Parathyroid adenoma (tissue), 2 donors: ENCODE data around the gene GPR87.

Experiments used
- H2AFZ ChIP-seq: fragments of 300-600 bp; sonication (generic); one replicate; pipeline ENCODE4 v1.7.0; 2017; ENCODE audit warnings: antibody characterized with exemption, mild to moderate bottlenecking
- H3K27ac ChIP-seq: fragments of 300-600 bp; sonication (generic); one replicate; pipeline ENCODE4 v1.7.0; 2017
- H3K27me3 ChIP-seq: fragments of 300-600 bp; sonication (generic); one replicate; pipeline ENCODE4 v1.7.0; 2017; ENCODE audit warnings: low read length; ENCODE audit not compliant: control insufficient read depth, insufficient read depth
- H3K36me3 ChIP-seq: fragments of 300-600 bp; sonication (generic); one replicate; pipeline ENCODE4 v1.7.0; 2017; ENCODE audit warnings: low read length; ENCODE audit not compliant: control insufficient read depth, insufficient read depth
- H3K4me1 ChIP-seq: fragments of 300-600 bp; sonication (generic); one replicate; pipeline ENCODE4 v1.7.0; 2017; ENCODE audit warnings: control low read depth
- H3K4me2 ChIP-seq: fragments of 300-600 bp; sonication (generic); one replicate; pipeline ENCODE4 v1.7.0; 2017; ENCODE audit warnings: low read length
- H3K4me3 ChIP-seq: fragments of 300-600 bp; sonication (generic); one replicate; pipeline ENCODE4 v1.7.0; 2017; ENCODE audit warnings: low read depth, low read length
- H3K79me2 ChIP-seq: fragments of 300-600 bp; sonication (generic); one replicate; pipeline ENCODE4 v1.7.0; 2017; ENCODE audit warnings: control low read depth
- H3K9ac ChIP-seq: fragments of 300-600 bp; sonication (generic); one replicate; pipeline ENCODE4 v1.7.0; 2017; ENCODE audit warnings: mild to moderate bottlenecking
- H3K9me3 ChIP-seq: fragments of 300-600 bp; sonication (generic); one replicate; pipeline ENCODE4 v1.7.0; 2017; ENCODE audit warnings: low read length; ENCODE audit not compliant: control insufficient read depth
- TF ChIP-seq, protein P1 (sequence below): fragments of 300-600 bp; sonication (generic); IDR thresholded peaks from one replicate; pipeline ENCODE4 v1.7.0; 2017; ENCODE audit warnings: antibody characterized with exemption, mild to moderate bottlenecking
- donor health status: primary hyperparathyroidism.

GPR87 gene

DNA sequence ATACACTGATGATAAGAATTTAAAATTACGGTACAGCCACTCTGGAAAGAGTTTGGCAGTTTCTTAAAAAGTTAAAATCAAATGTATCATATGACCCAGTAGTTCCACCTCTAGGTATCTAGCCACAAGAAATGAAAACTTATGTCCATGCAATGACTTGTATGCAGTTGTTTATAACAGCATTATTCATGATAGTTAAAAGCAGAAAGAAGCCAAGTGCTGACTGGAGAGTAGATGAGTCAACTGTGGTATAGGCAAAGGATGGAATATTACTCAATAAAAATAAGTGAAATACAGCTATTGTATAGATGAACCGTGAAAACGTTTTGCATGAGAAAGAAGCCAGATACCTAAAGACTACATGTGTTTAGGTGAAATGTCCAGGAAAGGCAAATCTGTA lies 14.8 kb downstream of the GPR87 start:
- Histone ChIP-seq H2AFZ (no peak overlapping the region), H3K27ac (no peak overlapping the region), H3K9me3 (no peaks in the 10 kb centered on the region), H3K4me2 (no peak overlapping the region), H3K27me3 (no peaks in the 10 kb centered on the region), H3K9ac (no peak overlapping the region), H3K4me1 (peaks cover 8% of the 10 kb centered on the region), H3K4me3 (no peak overlapping the region), H3K36me3 (no peaks in the 10 kb centered on the region), H3K79me2 (no peaks in the 10 kb centered on the region)
- TF ChIP-seq, protein P1, sequence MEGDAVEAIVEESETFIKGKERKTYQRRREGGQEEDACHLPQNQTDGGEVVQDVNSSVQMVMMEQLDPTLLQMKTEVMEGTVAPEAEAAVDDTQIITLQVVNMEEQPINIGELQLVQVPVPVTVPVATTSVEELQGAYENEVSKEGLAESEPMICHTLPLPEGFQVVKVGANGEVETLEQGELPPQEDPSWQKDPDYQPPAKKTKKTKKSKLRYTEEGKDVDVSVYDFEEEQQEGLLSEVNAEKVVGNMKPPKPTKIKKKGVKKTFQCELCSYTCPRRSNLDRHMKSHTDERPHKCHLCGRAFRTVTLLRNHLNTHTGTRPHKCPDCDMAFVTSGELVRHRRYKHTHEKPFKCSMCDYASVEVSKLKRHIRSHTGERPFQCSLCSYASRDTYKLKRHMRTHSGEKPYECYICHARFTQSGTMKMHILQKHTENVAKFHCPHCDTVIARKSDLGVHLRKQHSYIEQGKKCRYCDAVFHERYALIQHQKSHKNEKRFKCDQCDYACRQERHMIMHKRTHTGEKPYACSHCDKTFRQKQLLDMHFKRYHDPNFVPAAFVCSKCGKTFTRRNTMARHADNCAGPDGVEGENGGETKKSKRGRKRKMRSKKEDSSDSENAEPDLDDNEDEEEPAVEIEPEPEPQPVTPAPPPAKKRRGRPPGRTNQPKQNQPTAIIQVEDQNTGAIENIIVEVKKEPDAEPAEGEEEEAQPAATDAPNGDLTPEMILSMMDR: no peak

DNA sequence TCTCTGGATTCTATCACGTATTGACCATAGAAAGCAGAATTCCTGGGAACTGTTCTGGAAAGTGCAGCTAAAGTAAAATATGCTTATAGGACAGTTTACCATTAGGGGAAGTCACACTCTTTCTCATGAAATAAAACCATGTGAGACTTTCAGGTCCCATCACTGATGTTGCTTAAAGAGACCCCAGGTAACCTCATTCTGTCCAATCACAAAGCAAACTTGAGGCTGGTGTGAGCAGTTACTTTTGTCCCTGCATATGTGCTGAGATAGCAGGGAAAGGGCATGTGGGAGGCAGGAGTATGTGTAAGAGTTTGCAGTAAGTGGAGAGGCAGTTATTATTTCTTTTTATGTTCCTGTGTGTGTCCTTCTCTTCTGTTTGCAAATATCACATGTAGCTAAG lies 16.1 kb downstream of the GPR87 start:
- Histone ChIP-seq H3K36me3 (no peaks in the 10 kb centered on the region), H3K27ac (no peak overlapping the region), H3K4me3 (no peak overlapping the region), H3K9ac (no peak overlapping the region), H2AFZ (no peak overlapping the region), H3K27me3 (no peaks in the 10 kb centered on the region), H3K9me3 (no peaks in the 10 kb centered on the region), H3K4me1 (peaks cover 8% of the 10 kb centered on the region), H3K79me2 (no peaks in the 10 kb centered on the region), H3K4me2 (no peak overlapping the region)
- TF ChIP-seq, protein P1: no peak

- Histone ChIP-seq H2AFZ (no peak overlapping the region), H3K36me3 (no peaks in the 10 kb centered on the region), H3K4me3 (no peak overlapping the region), H3K79me2 (no peaks in the 10 kb centered on the region), H3K4me2 (no peak overlapping the region), H3K9ac (no peak overlapping the region), H3K27me3 (no peaks in the 10 kb centered on the region), H3K4me1 (no peaks in the 10 kb centered on the region), H3K27ac (no peak overlapping the region), H3K9me3 (no peaks in the 10 kb centered on the region)
- TF ChIP-seq, protein P1: no peak
Observed at GRCh38 chr3:151299006-151299405, 17.6 kb downstream of the GPR87 start.

- Histone ChIP-seq H3K9me3 (no peaks in the 10 kb centered on the region), H3K27me3 (no peaks in the 10 kb centered on the region), H3K4me2 (no peak overlapping the region), H2AFZ (no peak overlapping the region), H3K79me2 (no peaks in the 10 kb centered on the region), H3K9ac (no peak overlapping the region), H3K36me3 (no peaks in the 10 kb centered on the region), H3K27ac (no peak overlapping the region), H3K4me3 (no peak overlapping the region), H3K4me1 (no peaks in the 10 kb centered on the region)
- TF ChIP-seq, protein P1: no peak
Observed at GRCh38 chr3:151297429-151297828, 19.2 kb downstream of the GPR87 start.

- no peaks in the 10 kb centered on the region for H3K4me1 ChIP-seq
- H3K4me2 ChIP-seq: no peak overlapping the region
- no peak overlapping the region for H3K9ac ChIP-seq
- no peaks in the 10 kb centered on the region for H3K9me3 ChIP-seq
- H3K36me3 ChIP-seq: no peaks in the 10 kb centered on the region
- H3K27me3 ChIP-seq: no peaks in the 10 kb centered on the region
- no peak overlapping the region for H3K27ac ChIP-seq
- TF ChIP-seq, protein P1: no peak
- H3K79me2 ChIP-seq: no peaks in the 10 kb centered on the region
- no peak overlapping the region for H2AFZ ChIP-seq
- no peak overlapping the region for H3K4me3 ChIP-seq
Observed at GRCh38 chr3:151296226-151296625, 20.4 kb downstream of the GPR87 start.
